Measurements from ENCODE around the gene ZDHHC20. TPM values are rescaled to one million over a fixed set of nuclear protein-coding genes. Genes with fewer than 3 reads are reported as not detected.

Gene ZDHHC20
- total and polyA plus RNA-seq, 2 of the 4 experiments (the other 2 are of a cell fraction), result 16.1 to 72.4 TPM

DNA sequence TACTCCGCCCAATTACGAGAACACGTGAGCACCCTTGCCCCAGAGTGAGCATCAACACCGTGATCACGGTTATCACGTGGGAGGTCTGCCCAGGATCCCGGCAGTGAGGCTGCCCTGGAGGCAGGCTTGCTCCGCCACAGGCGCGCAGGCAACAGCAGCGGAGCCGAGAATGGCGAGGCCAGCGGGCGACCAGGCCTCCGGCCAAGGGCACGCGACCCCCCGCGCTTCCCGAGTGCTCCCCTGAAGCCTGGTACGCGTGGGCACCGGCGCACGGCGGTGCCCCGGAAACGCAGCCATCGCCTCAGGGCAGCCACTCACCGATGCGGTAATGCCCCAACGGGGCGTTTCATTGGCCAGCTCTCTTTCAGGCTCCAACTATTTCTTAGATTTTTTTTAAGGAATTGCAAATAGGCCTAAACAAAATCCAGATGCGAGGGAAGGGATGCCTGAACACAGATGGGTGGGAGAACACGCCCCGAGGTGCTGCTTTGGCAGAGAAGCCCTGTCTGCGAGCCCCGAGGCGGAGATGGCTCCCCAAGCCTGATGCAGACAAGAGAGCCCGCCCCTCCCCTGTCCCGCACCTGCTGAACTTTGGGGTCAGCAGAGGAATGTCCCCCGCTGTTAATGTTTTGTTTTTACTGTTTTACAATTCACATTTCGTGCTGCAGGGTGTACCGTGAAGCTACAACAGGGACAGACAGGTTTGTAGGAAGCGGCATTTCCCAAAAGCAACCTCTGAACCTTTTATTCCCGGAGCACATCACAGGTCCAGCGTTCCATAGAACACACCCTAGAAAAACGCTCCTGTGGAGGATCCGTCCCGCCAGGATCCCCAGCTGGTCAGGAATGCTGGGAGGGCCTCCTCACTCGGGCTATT is 132.7 kb downstream of the ZDHHC20 start:
- H3K9me3 ChIP-seq (ENCODE audit: control insufficient read depth, insufficient read depth, low read length), result no peaks in the 10 kb centered on the region
- no peaks in the 10 kb centered on the region for H4K20me1 ChIP-seq (ENCODE audit: insufficient read depth, low read length)
- H3K36me3 ChIP-seq (ENCODE audit: control insufficient read depth, insufficient read depth, low read length), result no peaks in the 10 kb centered on the region
- H3K9ac ChIP-seq (ENCODE audit: low read depth, low read length), result no peak overlapping the region
- peak overlapping the region; percentile 56; the same call in 1 of the 2 replicates for H3K14ac ChIP-seq (replicated peaks; ENCODE audit: low read depth, low read length)
- no peak overlapping the region for H3K56ac ChIP-seq (ENCODE audit: extremely low read depth, insufficient read depth, low read length)
- intact Hi-C loops (cut with micrococcal nuclease), result no loop called here
- no peak overlapping the region for H2BK20ac ChIP-seq (ENCODE audit: low read depth, low read length)
- H3K4me3 ChIP-seq (ENCODE audit: insufficient read depth, low read depth, low read length), result peak overlapping the region; percentile 39
- H3K27ac ChIP-seq (ENCODE audit: insufficient read depth, low read length), result no peak overlapping the region
- peak overlapping the region; percentile 67 to 86; a peak in 3 of 4 replicates for H4K8ac ChIP-seq (ENCODE audit: low read depth in 2 of 2, low read length in 2 of 2)
- H3K4ac ChIP-seq (ENCODE audit: low read depth, low read length), result peak overlapping the region; percentile 81
- peak overlapping the region; percentile 78 for H2AK9ac ChIP-seq (replicated peaks; ENCODE audit: low read depth, low read length, poor library complexity)
- H4K5ac ChIP-seq (ENCODE audit: low read depth, low read length), result peak overlapping the region; percentile 0
- peak overlapping the region; percentile 82 for H3K4me2 ChIP-seq (ENCODE audit: low read depth, low read length)
- BruUV-seq (replicated peaks), result no TSS peak
- ChIA-PET CTCF (no interaction called here), POLR2A (ENCODE audit: unreplicated experiment) (interaction anchor here (0.9 kb wide), 1 partner anchor 132 kb away, joined by 3 read pairs; the partner anchor contains the start of gene ZDHHC20)
- no peak overlapping the region for H2BK15ac ChIP-seq (ENCODE audit: low read depth, low read length)
- H3K4me1 ChIP-seq (ENCODE audit: control insufficient read depth, insufficient read depth, low read length), result peaks cover 3% of the 10 kb centered on the region
- H2BK5ac ChIP-seq (ENCODE audit: low read depth, low read length, poor library complexity, severe bottlenecking), result no peak overlapping the region
- no peak overlapping the region; the same call in 1 of the 2 replicates for H3K18ac ChIP-seq (ENCODE audit: low read depth, low read length)
- dilution Hi-C loops (cut with HindIII; ENCODE audit: low sequenced_read_pairs, unreplicated experiment), result no loop called here
- ATAC-seq (ENCODE audit: low read depth) (peak; percentile 90), DNase-seq (peak; percentile 46)
- peak; percentile 79 for TF ChIP-seq USF2 (IDR thresholded peaks at IDR 0.05; ENCODE audit: low read depth, low read length)
- peak; percentile 36; the same call in 1 of the 2 replicates for TF ChIP-seq BHLHE40 (IDR thresholded peaks at IDR 0.05; ENCODE audit: low read depth, low read length)
- no peak for TF ChIP-seq MXI1 (IDR thresholded peaks at IDR 0.05; ENCODE audit: borderline replicate concordance, low read depth, low read length)
- TF ChIP-seq CEBPB (IDR thresholded peaks at IDR 0.05; ENCODE audit: low read depth, low read length), result no peak
- TF ChIP-seq SMC3 (IDR thresholded peaks at IDR 0.05; ENCODE audit: low read depth, low read length), result no peak
- no peak for TF ChIP-seq MAZ (IDR thresholded peaks at IDR 0.05; ENCODE audit: borderline replicate concordance, low read depth, low read length)
- no peaks in the 10 kb centered on the region for H3K79me1 ChIP-seq (ENCODE audit: low read depth in 1 of 2, low read length in 2 of 2)
- WGBS, 2 experiments (ENCODE audit: extremely low coverage in 2 of 2, insufficient read length in 1 of 2), result 6% methylated on average over 19 of the region's 52 CpGs; no CpG with 5 or more reads in 1 of the 2 experiments
- H2AFZ ChIP-seq (replicated peaks; ENCODE audit: low read length, poor library complexity), result peak overlapping the region; percentile 99
- peaks cover 4% of the 10 kb centered on the region for H3K27me3 ChIP-seq (ENCODE audit: control insufficient read depth, insufficient read depth, low read length)
- H2AK5ac ChIP-seq (ENCODE audit: low read depth, low read length), result no peak overlapping the region
- H2BK120ac ChIP-seq (ENCODE audit: low read depth, low read length), result no peak overlapping the region; the same call in 1 of the 2 replicates
- H4K91ac ChIP-seq (ENCODE audit: insufficient read depth, low read depth, low read length), result peak overlapping the region; percentile 61; the same call in 1 of the 2 replicates
- H3K9me1 ChIP-seq (ENCODE audit: insufficient read depth, low read length), result no peaks in the 10 kb centered on the region
- H3K23ac ChIP-seq (ENCODE audit: low read depth, low read length), result peak overlapping the region; percentile 64
- in situ Hi-C loops (cut with MboI; ENCODE audit: low sequenced_read_pairs), result no loop called here
